C4-2B (cell line): ENCODE measurements around the gene LAPTM5.

ENCODE experiments used
- CTCF ChIP-seq: fragments of 450-650 bp; conservative IDR thresholded peaks from 2 replicates; pipeline ENCODE4 v1.5.1; 2017; ENCODE audit warnings: mild to moderate bottlenecking
- ZFX ChIP-seq: fragments of 450-650 bp; IDR thresholded peaks from 2 replicates; pipeline ENCODE4 v1.6.1; 2017

GRCh38 chr1:30698401-30698981, 59.1 kb downstream of the LAPTM5 start:
- TF ChIP-seq CTCF: no peak
- no peak for TF ChIP-seq ZFX
